ENCODE measurements around the gene KLHL40. TPM values are rescaled to one million over a fixed set of nuclear protein-coding genes. Genes with fewer than 3 reads are reported as not detected.
A peak's percentile ranks its signal among the peaks of the same experiment; 100 is the strongest.

KLHL40 gene
- total and polyA plus RNA-seq, 9 of the 15 experiments (the other 6 are each of a cell fraction or from before 2014, with no cell fraction given) = not detected

GRCh38 chr3:42660898-42661297 is 24.4 kb upstream of the KLHL40 start (continued):
- TF ChIP-seq, protein P1, sequence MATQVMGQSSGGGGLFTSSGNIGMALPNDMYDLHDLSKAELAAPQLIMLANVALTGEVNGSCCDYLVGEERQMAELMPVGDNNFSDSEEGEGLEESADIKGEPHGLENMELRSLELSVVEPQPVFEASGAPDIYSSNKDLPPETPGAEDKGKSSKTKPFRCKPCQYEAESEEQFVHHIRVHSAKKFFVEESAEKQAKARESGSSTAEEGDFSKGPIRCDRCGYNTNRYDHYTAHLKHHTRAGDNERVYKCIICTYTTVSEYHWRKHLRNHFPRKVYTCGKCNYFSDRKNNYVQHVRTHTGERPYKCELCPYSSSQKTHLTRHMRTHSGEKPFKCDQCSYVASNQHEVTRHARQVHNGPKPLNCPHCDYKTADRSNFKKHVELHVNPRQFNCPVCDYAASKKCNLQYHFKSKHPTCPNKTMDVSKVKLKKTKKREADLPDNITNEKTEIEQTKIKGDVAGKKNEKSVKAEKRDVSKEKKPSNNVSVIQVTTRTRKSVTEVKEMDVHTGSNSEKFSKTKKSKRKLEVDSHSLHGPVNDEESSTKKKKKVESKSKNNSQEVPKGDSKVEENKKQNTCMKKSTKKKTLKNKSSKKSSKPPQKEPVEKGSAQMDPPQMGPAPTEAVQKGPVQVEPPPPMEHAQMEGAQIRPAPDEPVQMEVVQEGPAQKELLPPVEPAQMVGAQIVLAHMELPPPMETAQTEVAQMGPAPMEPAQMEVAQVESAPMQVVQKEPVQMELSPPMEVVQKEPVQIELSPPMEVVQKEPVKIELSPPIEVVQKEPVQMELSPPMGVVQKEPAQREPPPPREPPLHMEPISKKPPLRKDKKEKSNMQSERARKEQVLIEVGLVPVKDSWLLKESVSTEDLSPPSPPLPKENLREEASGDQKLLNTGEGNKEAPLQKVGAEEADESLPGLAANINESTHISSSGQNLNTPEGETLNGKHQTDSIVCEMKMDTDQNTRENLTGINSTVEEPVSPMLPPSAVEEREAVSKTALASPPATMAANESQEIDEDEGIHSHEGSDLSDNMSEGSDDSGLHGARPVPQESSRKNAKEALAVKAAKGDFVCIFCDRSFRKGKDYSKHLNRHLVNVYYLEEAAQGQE (IDR thresholded peaks at IDR 0.05; ENCODE audit: borderline replicate concordance) = peak; percentile 83
- TF ChIP-seq, protein P1 (CRISPR knock-in tag; IDR thresholded peaks at IDR 0.05; ENCODE audit: low read depth) = no peak
- peak in 1 of 3 experiments; percentile 35 for TF ChIP-seq YY1 (IDR thresholded peaks at IDR 0.05; ENCODE audit: borderline replicate concordance in 1 of 3, control insufficient read depth in 1 of 3, extremely low read depth in 1 of 3, insufficient read depth in 3 of 3, insufficient read length in 1 of 3, insufficient replicate concordance in 2 of 3, low read depth in 1 of 3, low read length in 2 of 3)
- TF ChIP-seq U2AF1 (optimal IDR thresholded peaks at IDR 0.05; ENCODE audit: low read depth, low read length) = no peak
- TF ChIP-seq XRCC5 (IDR thresholded peaks at IDR 0.05; ENCODE audit: low read depth, low read length) = peak; percentile 35; the same call in 1 of the 2 replicates
- no peak for TF ChIP-seq ZNF318 (IDR thresholded peaks at IDR 0.05; ENCODE audit: borderline replicate concordance in 1 of 2, low read depth in 1 of 2)
- peak; percentile 57 for TF ChIP-seq SMC3 (conservative IDR thresholded peaks at IDR 0.05; ENCODE audit: insufficient read depth, low read depth, low read length)
- peak; percentile 67; the same call in 1 of the 2 replicates for TF ChIP-seq ARID2 (IDR thresholded peaks at IDR 0.05)
- peak; percentile 55 for TF ChIP-seq CREM (IDR thresholded peaks at IDR 0.05; ENCODE audit: low read depth)
- peak; percentile 49; the same call in 1 of the 2 replicates for TF ChIP-seq JUND (IDR thresholded peaks at IDR 0.05; ENCODE audit: borderline replicate concordance, low read depth, low read length)
- TF ChIP-seq JUND (tag; IDR thresholded peaks at IDR 0.05; ENCODE audit: borderline replicate concordance, low read depth, low read length) = no peak; the same call in 2 of the 3 replicates
